ENCODE results near the gene CTNNA3.

- TF ChIP-seq ZNF48 (tag by site-specific recombination; IDR thresholded peaks at IDR 0.05) (no peak), TCF7L2 (IDR thresholded peaks at IDR 0.05; ENCODE audit: borderline replicate concordance, low read depth, low read length) (no peak), ZNF121 (tag by site-specific recombination; IDR thresholded peaks at IDR 0.05) (no peak), ZNF184 (tag by site-specific recombination; IDR thresholded peaks at IDR 0.05) (no peak)
- TF ChIP-seq, protein P1, sequence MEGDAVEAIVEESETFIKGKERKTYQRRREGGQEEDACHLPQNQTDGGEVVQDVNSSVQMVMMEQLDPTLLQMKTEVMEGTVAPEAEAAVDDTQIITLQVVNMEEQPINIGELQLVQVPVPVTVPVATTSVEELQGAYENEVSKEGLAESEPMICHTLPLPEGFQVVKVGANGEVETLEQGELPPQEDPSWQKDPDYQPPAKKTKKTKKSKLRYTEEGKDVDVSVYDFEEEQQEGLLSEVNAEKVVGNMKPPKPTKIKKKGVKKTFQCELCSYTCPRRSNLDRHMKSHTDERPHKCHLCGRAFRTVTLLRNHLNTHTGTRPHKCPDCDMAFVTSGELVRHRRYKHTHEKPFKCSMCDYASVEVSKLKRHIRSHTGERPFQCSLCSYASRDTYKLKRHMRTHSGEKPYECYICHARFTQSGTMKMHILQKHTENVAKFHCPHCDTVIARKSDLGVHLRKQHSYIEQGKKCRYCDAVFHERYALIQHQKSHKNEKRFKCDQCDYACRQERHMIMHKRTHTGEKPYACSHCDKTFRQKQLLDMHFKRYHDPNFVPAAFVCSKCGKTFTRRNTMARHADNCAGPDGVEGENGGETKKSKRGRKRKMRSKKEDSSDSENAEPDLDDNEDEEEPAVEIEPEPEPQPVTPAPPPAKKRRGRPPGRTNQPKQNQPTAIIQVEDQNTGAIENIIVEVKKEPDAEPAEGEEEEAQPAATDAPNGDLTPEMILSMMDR (tag by site-specific recombination; IDR thresholded peaks at IDR 0.05), result no peak
- TF ChIP-seq, protein P2, sequence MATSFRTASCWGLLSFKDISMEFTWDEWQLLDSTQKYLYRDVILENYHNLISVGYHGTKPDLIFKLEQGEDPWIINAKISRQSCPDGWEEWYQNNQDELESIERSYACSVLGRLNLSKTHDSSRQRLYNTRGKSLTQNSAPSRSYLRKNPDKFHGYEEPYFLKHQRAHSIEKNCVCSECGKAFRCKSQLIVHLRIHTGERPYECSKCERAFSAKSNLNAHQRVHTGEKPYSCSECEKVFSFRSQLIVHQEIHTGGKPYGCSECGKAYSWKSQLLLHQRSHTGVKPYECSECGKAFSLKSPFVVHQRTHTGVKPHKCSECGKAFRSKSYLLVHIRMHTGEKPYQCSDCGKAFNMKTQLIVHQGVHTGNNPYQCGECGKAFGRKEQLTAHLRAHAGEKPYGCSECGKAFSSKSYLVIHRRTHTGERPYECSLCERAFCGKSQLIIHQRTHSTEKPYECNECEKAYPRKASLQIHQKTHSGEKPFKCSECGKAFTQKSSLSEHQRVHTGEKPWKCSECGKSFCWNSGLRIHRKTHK (tag by site-specific recombination; IDR thresholded peaks at IDR 0.05), result no peak
These were observed 1297.3 kb downstream of the CTNNA3 start for GRCh38 chr10:66398669-66399068.
